ENCODE results near the gene RAF1.

DNA sequence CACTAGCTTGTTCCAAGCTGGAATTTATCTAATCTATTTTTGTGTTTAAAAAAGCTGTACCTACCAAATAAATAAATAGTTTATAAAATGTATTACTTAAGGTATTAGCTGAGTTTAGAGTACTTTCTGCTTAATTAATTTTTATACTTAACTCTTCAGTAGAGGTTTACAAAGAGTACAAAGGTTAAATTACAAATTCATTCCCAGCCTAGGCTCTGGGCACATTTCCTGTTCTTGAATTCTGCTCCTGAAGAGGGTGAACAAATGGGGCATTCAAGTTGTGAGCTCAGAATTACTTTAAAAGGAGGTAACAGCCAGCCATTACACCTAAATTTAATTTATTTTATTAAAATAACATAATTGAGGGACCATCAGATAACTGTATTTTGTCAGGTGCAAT lies 80.6 kb downstream of the RAF1 start:
- TF ChIP-seq, protein P1, sequence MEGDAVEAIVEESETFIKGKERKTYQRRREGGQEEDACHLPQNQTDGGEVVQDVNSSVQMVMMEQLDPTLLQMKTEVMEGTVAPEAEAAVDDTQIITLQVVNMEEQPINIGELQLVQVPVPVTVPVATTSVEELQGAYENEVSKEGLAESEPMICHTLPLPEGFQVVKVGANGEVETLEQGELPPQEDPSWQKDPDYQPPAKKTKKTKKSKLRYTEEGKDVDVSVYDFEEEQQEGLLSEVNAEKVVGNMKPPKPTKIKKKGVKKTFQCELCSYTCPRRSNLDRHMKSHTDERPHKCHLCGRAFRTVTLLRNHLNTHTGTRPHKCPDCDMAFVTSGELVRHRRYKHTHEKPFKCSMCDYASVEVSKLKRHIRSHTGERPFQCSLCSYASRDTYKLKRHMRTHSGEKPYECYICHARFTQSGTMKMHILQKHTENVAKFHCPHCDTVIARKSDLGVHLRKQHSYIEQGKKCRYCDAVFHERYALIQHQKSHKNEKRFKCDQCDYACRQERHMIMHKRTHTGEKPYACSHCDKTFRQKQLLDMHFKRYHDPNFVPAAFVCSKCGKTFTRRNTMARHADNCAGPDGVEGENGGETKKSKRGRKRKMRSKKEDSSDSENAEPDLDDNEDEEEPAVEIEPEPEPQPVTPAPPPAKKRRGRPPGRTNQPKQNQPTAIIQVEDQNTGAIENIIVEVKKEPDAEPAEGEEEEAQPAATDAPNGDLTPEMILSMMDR (IDR thresholded peaks at IDR 0.05; ENCODE audit: insufficient read depth, low read length, poor library complexity, severe bottlenecking) = no peak
- no peak for TF ChIP-seq EZH2phosphoT487 (conservative IDR thresholded peaks at IDR 0.05; ENCODE audit: low read length)

Data from SU-DHL-6 (cell line).